ENCODE measurements around the gene CENPL. TPM values are rescaled to one million over a fixed set of nuclear protein-coding genes. Genes with fewer than 3 reads are reported as not detected.
A peak's percentile ranks its signal among the peaks of the same experiment; 100 is the strongest.

CENPL gene
- total RNA-seq, 6 donors from 2014 or later, result 1.8 to 8.4 (median 4.4) TPM

- H3K36me3 ChIP-seq, result peaks cover 0 to 53% (median 11%) of the 10 kb centered on the region in 4 donors
- H3K9me3 ChIP-seq, result no peaks in the 10 kb centered on the region
- H3K27ac ChIP-seq, result peak overlapping the region; percentile 61 to 83 (median 68)
- DNase-seq (no peak), ATAC-seq (ENCODE audit: low FRiP score in 2 of 2) (peak in 1 of 2 donors; percentile 31)
- no peaks in the 10 kb centered on the region for H3K27me3 ChIP-seq
- WGBS, 2 donors, result 26 to 42% methylated on average over 4 to 5 of the region's 5 CpGs
- TF ChIP-seq POLR2AphosphoS5 (IDR thresholded peaks at IDR 0.05), result peak; percentile 52 to 74
- no peak for TF ChIP-seq POLR2A (IDR thresholded peaks at IDR 0.05)
- no peak overlapping the region for H3K4me3 ChIP-seq
- peaks cover 0 to 15% (median 14%) of the 10 kb centered on the region in 4 donors for H3K4me1 ChIP-seq
Observed at GRCh38 chr1:173853074-173853473, 28.4 kb upstream of the CENPL start.

GRCh38 chr1:173852105-173852504 is 27.4 kb upstream of the CENPL start:
- Histone ChIP-seq H3K27ac (peak overlapping the region in 3 of 4 donors; percentile 61 to 83 (median 72)), H3K4me1 (peaks cover 0 to 15% (median 14%) of the 10 kb centered on the region in 4 donors), H3K9me3 (no peaks in the 10 kb centered on the region), H3K27me3 (no peaks in the 10 kb centered on the region), H3K4me3 (no peak overlapping the region), H3K36me3 (peaks cover 0 to 45% (median 8%) of the 10 kb centered on the region in 4 donors)
- 79% methylated on average over 4 of the region's 4 CpGs for WGBS, 2 donors
- DNase-seq (no peak), ATAC-seq (ENCODE audit: low FRiP score in 2 of 2) (no peak)
- no peak for TF ChIP-seq POLR2AphosphoS5 (IDR thresholded peaks at IDR 0.05)
- no peak for TF ChIP-seq POLR2A (IDR thresholded peaks at IDR 0.05)
- TF ChIP-seq EP300 (IDR thresholded peaks at IDR 0.05), result no peak
- no peak for TF ChIP-seq CTCF (IDR thresholded peaks at IDR 0.05)

- peaks cover 4 to 76% (median 41%) of the 10 kb centered on the region in 4 donors for H3K36me3 ChIP-seq
- 90 to 100% methylated on average over 1 of the region's 1 CpG for WGBS, 2 donors
- H3K4me3 ChIP-seq, result no peak overlapping the region
- no peaks in the 10 kb centered on the region for H3K4me1 ChIP-seq
- DNase-seq (no peak), ATAC-seq (ENCODE audit: low FRiP score in 2 of 2) (no peak)
- no peaks in the 10 kb centered on the region for H3K9me3 ChIP-seq
- H3K27me3 ChIP-seq, result no peaks in the 10 kb centered on the region
- TF ChIP-seq POLR2AphosphoS5 (IDR thresholded peaks at IDR 0.05) (no peak), POLR2A (IDR thresholded peaks at IDR 0.05) (no peak), EP300 (IDR thresholded peaks at IDR 0.05) (no peak), CTCF (IDR thresholded peaks at IDR 0.05) (no peak)
- H3K27ac ChIP-seq, result no peak overlapping the region
Observed at GRCh38 chr1:173832748-173833147, 8.1 kb upstream of the CENPL start.

GRCh38 chr1:173827611-173828010 is 2.9 kb upstream of the CENPL start:
- Histone ChIP-seq H3K4me1 (peaks cover 13 to 29% (median 16%) of the 10 kb centered on the region in 4 donors), H3K27ac (no peak overlapping the region), H3K27me3 (no peaks in the 10 kb centered on the region), H3K4me3 (no peak overlapping the region), H3K36me3 (peaks cover 0 to 26% (median 6%) of the 10 kb centered on the region in 4 donors), H3K9me3 (no peaks in the 10 kb centered on the region)
- WGBS, 2 donors, result 53 to 67% methylated on average over 2 of the region's 2 CpGs
- ATAC-seq (ENCODE audit: low FRiP score in 2 of 2), result no peak
- DNase-seq, result no peak
- TF ChIP-seq POLR2AphosphoS5 (IDR thresholded peaks at IDR 0.05) (no peak), CTCF (IDR thresholded peaks at IDR 0.05) (no peak), POLR2A (IDR thresholded peaks at IDR 0.05) (no peak), EP300 (IDR thresholded peaks at IDR 0.05) (no peak)

GRCh38 chr1:173823781-173824314 is 835 bp downstream of the CENPL start:
- Histone ChIP-seq H3K27ac (peak overlapping the region; percentile 91 to 94 (median 93)), H3K9me3 (no peaks in the 10 kb centered on the region), H3K36me3 (no peaks in the 10 kb centered on the region), H3K4me3 (peak overlapping the region; percentile 60 to 70 (median 66)), H3K4me1 (peaks cover 13 to 29% (median 16%) of the 10 kb centered on the region in 4 donors), H3K27me3 (no peaks in the 10 kb centered on the region)
- 1 to 2% methylated on average over 17 to 25 of the region's 25 CpGs for WGBS, 2 donors
- TF ChIP-seq CTCF (IDR thresholded peaks at IDR 0.05) (no peak), EP300 (IDR thresholded peaks at IDR 0.05) (no peak), POLR2AphosphoS5 (IDR thresholded peaks at IDR 0.05) (no peak)
- DNase-seq, result no peak
- ATAC-seq (ENCODE audit: low FRiP score in 2 of 2), result peak in 1 of 2 donors; percentile 27

All from upper lobe of left lung (tissue), 6 donors.